Stimulated activated memory B cell treated with anti-CD40 and anti-IgM and Interleukin-4, amounts not matched to agents 10 μg/mL and 1 μg/mL and 100 μg/mL, for 72 hours (primary cell): ENCODE measurements around the gene SIPA1L2.

ENCODE experiments used
- ATAC-seq: fragments of 150-1000 bp; cut with Tn5 transposase; 2 replicates; pipeline ENCODE4 v1.10.0; 2021
- H3K27ac Mint-ChIP-seq: one replicate; pipeline ENCODE4 v1.8.0; 2022; ENCODE audit warnings: mild to moderate bottlenecking, mixed read lengths
- H3K27me3 Mint-ChIP-seq: one replicate; pipeline ENCODE4 v1.8.0; 2022; ENCODE audit warnings: mixed read lengths
- H3K36me3 Mint-ChIP-seq: one replicate; pipeline ENCODE4 v1.8.0; 2022; ENCODE audit warnings: mixed read lengths
- H3K4me1 Mint-ChIP-seq: one replicate; pipeline ENCODE4 v1.8.0; 2022; ENCODE audit warnings: mixed read lengths
- H3K4me3 Mint-ChIP-seq: one replicate; pipeline ENCODE4 v1.8.0; 2022; ENCODE audit warnings: mild to moderate bottlenecking, moderate library complexity, mixed read lengths
- H3K9me3 Mint-ChIP-seq: one replicate; pipeline ENCODE4 v1.8.0; 2022; ENCODE audit warnings: mixed read lengths

The SIPA1L2 gene

GRCh38 chr1:232590744-232591082, 39.2 kb downstream of the SIPA1L2 start:
- Mint-ChIP-seq H3K27me3 (no peaks in the 10 kb centered on the region), H3K27ac (peak overlapping the region; percentile 13), H3K36me3 (no peaks in the 10 kb centered on the region), H3K9me3 (peaks cover 5% of the 10 kb centered on the region), H3K4me1 (peaks cover 17% of the 10 kb centered on the region), H3K4me3 (no peak overlapping the region)
- ATAC-seq, result peak; percentile 52

GRCh38 chr1:232589812-232590743, 39.9 kb downstream of the SIPA1L2 start:
- no peaks in the 10 kb centered on the region for H3K36me3 Mint-ChIP-seq
- peak overlapping the region; percentile 13 for H3K27ac Mint-ChIP-seq
- H3K9me3 Mint-ChIP-seq, result peaks cover 5% of the 10 kb centered on the region
- H3K4me1 Mint-ChIP-seq, result peaks cover 17% of the 10 kb centered on the region
- ATAC-seq, result peak; percentile 6
- H3K4me3 Mint-ChIP-seq, result no peak overlapping the region
- H3K27me3 Mint-ChIP-seq, result no peaks in the 10 kb centered on the region

- Mint-ChIP-seq H3K4me1 (peaks cover 17% of the 10 kb centered on the region), H3K27me3 (no peaks in the 10 kb centered on the region), H3K36me3 (no peaks in the 10 kb centered on the region), H3K9me3 (peaks cover 5% of the 10 kb centered on the region), H3K4me3 (no peak overlapping the region), H3K27ac (no peak overlapping the region)
- ATAC-seq, result no peak
Observed at GRCh38 chr1:232589111-232589811, 40.7 kb downstream of the SIPA1L2 start.

GRCh38 chr1:232587141-232588008, 42.6 kb downstream of the SIPA1L2 start:
- peaks cover 17% of the 10 kb centered on the region for H3K4me1 Mint-ChIP-seq
- H3K27me3 Mint-ChIP-seq, result no peaks in the 10 kb centered on the region
- H3K36me3 Mint-ChIP-seq, result no peaks in the 10 kb centered on the region
- H3K4me3 Mint-ChIP-seq, result no peak overlapping the region
- no peak overlapping the region for H3K27ac Mint-ChIP-seq
- H3K9me3 Mint-ChIP-seq, result peaks cover 5% of the 10 kb centered on the region
- ATAC-seq, result no peak

- Mint-ChIP-seq H3K36me3 (no peaks in the 10 kb centered on the region), H3K9me3 (peaks cover 5% of the 10 kb centered on the region), H3K4me1 (peaks cover 17% of the 10 kb centered on the region), H3K27me3 (no peaks in the 10 kb centered on the region), H3K4me3 (no peak overlapping the region), H3K27ac (no peak overlapping the region)
- ATAC-seq, result no peak
Observed at GRCh38 chr1:232586679-232587078, 43.3 kb downstream of the SIPA1L2 start.

GRCh38 chr1:232585486-232585885, 44.4 kb downstream of the SIPA1L2 start:
- H3K27me3 Mint-ChIP-seq, result no peaks in the 10 kb centered on the region

GRCh38 chr1:232581932-232582331, 48.0 kb downstream of the SIPA1L2 start:
- Mint-ChIP-seq H3K4me1 (no peaks in the 10 kb centered on the region), H3K27me3 (no peaks in the 10 kb centered on the region), H3K36me3 (no peaks in the 10 kb centered on the region), H3K9me3 (no peaks in the 10 kb centered on the region), H3K27ac (no peak overlapping the region), H3K4me3 (no peak overlapping the region)
- no peak for ATAC-seq

More at GRCh38 chr1:232585486-232585885, 44.4 kb downstream of the SIPA1L2 start:
- no peak overlapping the region for H3K4me3 Mint-ChIP-seq
- H3K36me3 Mint-ChIP-seq, result no peaks in the 10 kb centered on the region
- peaks cover 13% of the 10 kb centered on the region for H3K4me1 Mint-ChIP-seq
- no peak for ATAC-seq
- peaks cover 5% of the 10 kb centered on the region for H3K9me3 Mint-ChIP-seq
- no peak overlapping the region for H3K27ac Mint-ChIP-seq
